ENCODE results near the gene NUTM2G.
"Not testable (repeated sequence)": the region's sequence is repeated elsewhere in the genome, so short reads cannot be mapped to it uniquely, and the experiment has no call there.

Gene NUTM2G

DNA sequence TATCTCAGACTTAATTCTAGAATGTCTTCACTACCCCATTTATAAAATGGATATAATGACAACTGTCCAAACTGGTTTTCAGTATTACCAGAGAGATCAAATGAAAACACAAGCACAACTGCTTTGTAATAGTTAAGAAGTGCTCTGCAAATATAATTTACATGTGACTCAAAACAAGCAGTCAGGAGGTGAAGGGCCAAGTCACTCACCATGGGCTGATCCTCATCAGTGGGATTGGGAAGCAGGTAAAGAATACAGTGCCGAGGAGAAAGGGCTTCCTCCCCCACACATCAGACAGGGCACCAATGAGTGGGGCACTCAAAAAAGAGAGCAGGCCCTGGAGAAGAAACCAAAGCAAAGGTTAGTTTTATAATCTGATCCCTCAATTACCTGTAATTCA lies 20.7 kb downstream of the NUTM2G start:
- DNase-seq = not testable (repeated sequence)

GRCh38 chr9:96950539-96950938 lies 21.9 kb downstream of the NUTM2G start:
- not testable (repeated sequence) for DNase-seq

DNA sequence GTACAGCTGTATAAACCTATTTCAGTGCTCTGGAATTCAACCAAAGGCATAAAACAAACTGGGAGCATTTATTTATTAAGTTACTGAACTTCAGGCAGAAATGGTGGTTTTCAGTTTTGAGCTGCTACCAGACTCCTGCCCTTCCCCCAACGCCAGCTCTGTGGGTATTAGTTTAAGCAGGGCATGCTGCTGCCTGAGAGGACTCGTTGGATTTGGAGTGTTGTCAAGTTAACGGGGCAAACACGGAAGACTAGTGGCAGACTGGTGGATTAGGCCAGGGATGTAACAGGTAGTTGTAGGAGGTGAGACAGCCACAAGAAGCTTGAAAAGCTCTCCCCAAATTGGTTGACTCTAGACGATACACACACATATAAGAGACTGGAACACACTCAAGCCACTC lies 38.9 kb downstream of the NUTM2G start:
- not testable (repeated sequence) for DNase-seq

DNA sequence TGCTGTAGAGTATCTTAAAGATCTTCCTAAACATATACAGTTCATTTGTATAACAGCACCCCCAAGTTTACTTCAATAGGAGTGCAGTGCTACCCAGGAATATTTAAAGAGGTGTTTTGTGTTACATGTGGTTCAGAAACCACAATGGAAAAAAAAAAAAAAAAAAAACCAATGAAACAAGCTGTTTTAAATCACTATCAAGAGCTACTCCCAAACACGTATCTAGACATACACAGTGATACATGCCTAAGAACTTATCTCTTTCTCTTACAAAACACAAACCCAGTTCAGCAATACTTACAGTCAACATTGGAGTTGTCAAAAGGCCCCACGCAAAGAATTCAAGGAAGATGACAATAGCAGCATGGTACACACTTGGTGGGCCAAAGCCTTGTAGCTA lies 43.9 kb downstream of the NUTM2G start:
- DNase-seq = not testable (repeated sequence)

GRCh38 chr9:96974037-96974436 lies 45.4 kb downstream of the NUTM2G start:
- DNase-seq = not testable (repeated sequence)

DNA sequence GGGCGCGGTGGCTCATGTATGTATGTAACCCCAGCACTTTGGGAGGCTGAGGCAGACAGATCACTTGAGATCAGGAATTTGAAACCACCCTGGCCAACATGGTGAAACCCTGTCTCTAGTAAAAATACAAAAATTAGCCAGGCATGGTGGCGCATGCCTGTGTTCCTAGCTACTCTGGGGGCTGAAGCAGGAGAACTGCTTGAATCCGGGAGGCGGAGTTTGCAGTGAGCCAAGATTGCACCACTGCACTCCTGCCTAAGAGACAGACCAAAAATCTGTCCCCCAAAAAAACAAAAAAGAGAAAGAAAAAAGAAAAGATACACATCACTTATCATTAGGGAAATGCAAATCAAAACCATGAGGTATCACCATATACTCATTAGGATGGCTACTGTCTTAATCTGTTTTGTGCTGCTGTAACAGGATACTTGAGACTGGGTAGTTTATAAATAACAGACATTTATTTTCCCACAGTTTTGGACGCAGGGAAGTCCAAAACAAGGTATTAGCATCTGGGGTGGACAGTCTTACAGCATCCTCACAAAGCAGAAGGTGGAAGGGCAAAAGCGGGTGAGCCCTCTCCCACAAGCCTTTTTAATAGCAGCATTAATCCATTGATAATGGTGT lies 55.0 kb downstream of the NUTM2G start:
- not testable (repeated sequence) for DNase-seq

GRCh38 chr9:96984139-96984538 lies 55.5 kb downstream of the NUTM2G start:
- not testable (repeated sequence) for DNase-seq

DNA sequence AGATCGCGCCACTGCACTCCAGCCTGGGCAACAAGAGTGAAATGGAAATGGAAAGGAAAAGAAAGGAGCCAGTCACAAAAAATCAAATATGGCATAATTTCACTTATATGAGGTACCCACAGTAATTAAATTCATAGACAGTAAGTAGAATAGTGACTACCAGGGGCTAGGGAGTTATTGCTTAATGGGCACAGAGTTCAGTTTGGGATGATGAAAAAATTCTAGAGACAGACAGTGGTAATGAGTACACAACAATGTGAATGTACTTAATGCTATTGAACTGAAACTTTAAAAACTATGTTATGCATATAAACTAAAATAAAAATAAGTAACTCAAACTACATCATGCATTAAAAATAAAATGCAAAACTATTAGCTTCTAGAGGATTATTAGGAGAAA lies 56.2 kb downstream of the NUTM2G start:
- DNase-seq = not testable (repeated sequence)

All from NCI-H1105 (cell line).